H1 (cell line): ENCODE data around the gene PRKN. TPM values are rescaled to one million over a fixed set of nuclear protein-coding genes. Genes with fewer than 3 reads are reported as not detected.

Experiments used
- CTCF ChIA-PET: fragments of 300-600 bp; sonication (Branson Sonifier 250); formaldehyde crosslinking; loops from one replicate; lab custom pipeline; 2021; ENCODE audit not compliant: partially characterized antibody; lab: Charles Lee
- POLR2A ChIA-PET: fragments of 300-600 bp; sonication (Branson Sonifier 250); formaldehyde crosslinking; loops from one replicate; lab custom pipeline; 2021; ENCODE audit warnings: inconsistent platforms; ENCODE audit not compliant: partially characterized antibody; lab: Charles Lee
- DNase-seq, 2 experiments: peaks; one replicate each; pipeline versions ENCODE4 v3.0.0 to v3.0.0-alpha.2; 2010 to 2022; ENCODE audit warnings: low spot score in 2 of 2, low read depth in 1 of 2, mixed read lengths in 1 of 2
- FAIRE-seq: peaks from 2 replicates; lab custom pipeline; 2011; peaks lifted over from hg19 to GRCh38; lab: Jason Lieb, UNC
- H2AFZ ChIP-seq: 2 replicates; pipeline ENCODE4 v1.8.1; 2012; ENCODE audit warnings: low read length, inconsistent platforms
- H2AK5ac ChIP-seq: 2 replicates; pipeline ENCODE4 v1.6.1; 2013; ENCODE audit warnings: low read depth, low read length
- H2BK120ac ChIP-seq: replicated peaks from 2 replicates; pipeline ENCODE3; 2013; ENCODE audit warnings: low read depth, low read length, inconsistent platforms
- H2BK12ac ChIP-seq: 2 replicates; pipeline ENCODE4 v1.6.1; 2013; ENCODE audit warnings: low read depth, low read length
- H2BK15ac ChIP-seq: 2 replicates; pipeline ENCODE4 v1.6.1; 2013; ENCODE audit warnings: low read length
- H2BK20ac ChIP-seq: 2 replicates; pipeline ENCODE4 v1.6.1; 2013; ENCODE audit warnings: low read length
- H2BK5ac ChIP-seq: 2 replicates; pipeline ENCODE4 v1.6.1; 2013; ENCODE audit warnings: low read depth, low read length
- H3K14ac ChIP-seq: 2 replicates; pipeline ENCODE4 v1.6.1; 2013; ENCODE audit warnings: inconsistent platforms; ENCODE audit not compliant: insufficient read length
- H3K18ac ChIP-seq: 2 replicates; pipeline ENCODE4 v1.6.1; 2013; ENCODE audit warnings: low read length; ENCODE audit errors: extremely low read depth
- H3K23ac ChIP-seq: 2 replicates; pipeline ENCODE4 v1.6.1; 2013; ENCODE audit warnings: inconsistent platforms; ENCODE audit not compliant: insufficient read length
- H3K23me2 ChIP-seq: 2 replicates; pipeline ENCODE4 v1.6.1; 2013; ENCODE audit warnings: low read depth, low read length
- H3K27ac ChIP-seq: 2 replicates; pipeline ENCODE4 v1.6.1; 2011; ENCODE audit warnings: low read depth, low read length, inconsistent platforms
- H3K27me3 ChIP-seq, 4 experiments: replicated peaks in 1 of 4; 1 replicate in 1 of 4; 2 replicates in 3 of 4; pipeline versions ENCODE4 v1.6.1 to v1.8.1; 2011 to 2013; ENCODE audit warnings: low read length in 3 of 4, mild to moderate bottlenecking in 3 of 4, inconsistent platforms in 2 of 4, mixed read lengths in 2 of 4, moderate library complexity in 1 of 4; ENCODE audit not compliant: control insufficient read depth in 3 of 4, insufficient read depth in 3 of 4; ENCODE audit errors: extremely low read depth in 1 of 4
- H3K36me3 ChIP-seq, 4 experiments: 2 replicates each; pipeline versions ENCODE4 v1.6.1 to v1.8.1; 2011 to 2013; ENCODE audit warnings: mild to moderate bottlenecking in 4 of 4, low read length in 3 of 4, moderate library complexity in 2 of 4, control low read depth in 1 of 4, inconsistent platforms in 1 of 4; ENCODE audit not compliant: insufficient read depth in 4 of 4, control insufficient read depth in 2 of 4
- H3K4ac ChIP-seq: replicated peaks from 2 replicates; pipeline ENCODE3; 2013; ENCODE audit warnings: low read length, low read depth, mixed read lengths, inconsistent platforms; ENCODE audit not compliant: insufficient read length
- H3K4me1 ChIP-seq, 4 experiments: replicated peaks in 1 of 4; 1 replicate in 1 of 4; 2 replicates in 3 of 4; pipeline versions ENCODE4 v1.6.1 to v1.8.1; 2011 to 2013; ENCODE audit warnings: low read length in 3 of 4, inconsistent platforms in 2 of 4, mixed read lengths in 1 of 4; ENCODE audit not compliant: insufficient read depth in 4 of 4, control insufficient read depth in 3 of 4
- H3K4me2 ChIP-seq, 2 experiments: 2 replicates each; pipeline versions ENCODE4 v1.6.1 to v1.8.1; 2011 to 2013; ENCODE audit warnings: low read depth in 2 of 2, low read length in 2 of 2, control low read depth in 1 of 2, inconsistent platforms in 1 of 2, mild to moderate bottlenecking in 1 of 2; ENCODE audit not compliant: insufficient read depth in 1 of 2
- H3K4me3 ChIP-seq, 4 experiments: fragments of 200-600, 300-600 bp in 1 of 4; sonication (generic), shearing (Covaris generic), sonication (Bioruptor Twin) in 1 of 4; 2 replicates each; pipeline versions ENCODE4 v1.5.1 to v1.8.1; 2011 to 2016; ENCODE audit warnings: low read length in 4 of 4, low read depth in 3 of 4, control low read depth in 2 of 4, inconsistent platforms in 2 of 4, mild to moderate bottlenecking in 2 of 4, mixed read lengths in 1 of 4, moderate library complexity in 1 of 4; ENCODE audit not compliant: insufficient read depth in 2 of 4; ENCODE audit errors: extremely low read depth in 1 of 4
- H3K56ac ChIP-seq: replicated peaks from 2 replicates; pipeline ENCODE3; 2013; ENCODE audit warnings: low read depth, mild to moderate bottlenecking, mixed read lengths, low read length, inconsistent platforms; ENCODE audit not compliant: insufficient read length
- H3K79me1 ChIP-seq: 2 replicates; pipeline ENCODE4 v1.6.1; 2013; ENCODE audit warnings: low read depth, low read length, control low read depth
- H3K79me2 ChIP-seq, 2 experiments: 2 replicates each; pipeline versions ENCODE4 v1.6.1 to v1.8.1; 2012 to 2013; ENCODE audit warnings: low read length in 2 of 2, mild to moderate bottlenecking in 2 of 2, inconsistent platforms in 1 of 2; ENCODE audit not compliant: insufficient read depth in 2 of 2, control insufficient read depth in 1 of 2
- H3K9ac ChIP-seq, 4 experiments: replicated peaks in 1 of 4; 1 replicate in 1 of 4; 2 replicates in 3 of 4; pipeline versions ENCODE4 v1.6.1 to v1.8.1; 2011 to 2013; ENCODE audit warnings: low read depth in 3 of 4, low read length in 3 of 4, control low read depth in 2 of 4, mild to moderate bottlenecking in 2 of 4, moderate library complexity in 2 of 4, inconsistent platforms in 1 of 4; ENCODE audit errors: extremely low read depth in 1 of 4
- H3K9me3 ChIP-seq, 2 experiments: 2 replicates each; pipeline versions ENCODE4 v1.6.1 to v1.8.1; 2012 to 2013; ENCODE audit warnings: mild to moderate bottlenecking in 2 of 2, moderate library complexity in 2 of 2, control low read depth in 1 of 2, inconsistent platforms in 1 of 2, low read depth in 1 of 2, low read length in 1 of 2, mixed read lengths in 1 of 2; ENCODE audit not compliant: insufficient read depth in 2 of 2
- H4K20me1 ChIP-seq, 2 experiments: replicated peaks in 1 of 2; 2 replicates each; pipeline versions ENCODE3 to v1.8.1; 2011 to 2013; ENCODE audit warnings: inconsistent platforms in 2 of 2, low read length in 2 of 2, mild to moderate bottlenecking in 1 of 2; ENCODE audit not compliant: insufficient read depth in 2 of 2, control insufficient read depth in 1 of 2
- H4K5ac ChIP-seq: 2 replicates; pipeline ENCODE4 v1.6.1; 2013; ENCODE audit warnings: low read length, low read depth, mixed read lengths, inconsistent platforms; ENCODE audit not compliant: insufficient read length
- H4K8ac ChIP-seq: 2 replicates; pipeline ENCODE4 v1.8.0; 2013; ENCODE audit warnings: mild to moderate bottlenecking, moderate library complexity, low read length, inconsistent platforms; ENCODE audit not compliant: insufficient read depth; ENCODE audit errors: extremely low read depth
- H4K91ac ChIP-seq: replicated peaks from 2 replicates; pipeline ENCODE3; 2013; ENCODE audit warnings: low read length, mixed read lengths, inconsistent platforms; ENCODE audit not compliant: insufficient read length
- ATF2 ChIP-seq: IDR thresholded peaks from 2 replicates; pipeline ENCODE4 v1.6.1; 2012; ENCODE audit warnings: low read length, inconsistent platforms
- ZNF274 ChIP-seq: IDR thresholded peaks from 2 replicates; pipeline ENCODE4 v1.7.0; 2012; ENCODE audit warnings: low read length, borderline replicate concordance; ENCODE audit errors: extremely low read depth
- WGBS, 2 experiments: shearing (Covaris generic) in 1 of 2; methylation state at CpG; one replicate each; pipeline versions ENCODE4 v1.1.6 to v1.1.7; 2013 to 2015; ENCODE audit warnings: low lambda C conversion rate in 2 of 2, mixed read lengths in 2 of 2, inconsistent platforms in 1 of 2, low coverage in 1 of 2, missing lambda C conversion rate in 1 of 2; ENCODE audit not compliant: insufficient replicate concordance in 2 of 2, insufficient coverage in 1 of 2, insufficient read length in 1 of 2; ENCODE audit errors: extremely low coverage in 1 of 2, missing lambda C conversion rate in 1 of 2; 5-methylcytosine and 5-hydroxymethylcytosine counted together
- polyA plus RNA-seq, 7 experiments: library from polyadenylated mRNA; depleted of rRNA in 3 of 7; stranded (reverse) in 5 of 7; unstranded in 2 of 7; fragments of >200 nt in 5 of 7; fragments of 200-250 nt in 2 of 7; gene quantifications; 1 replicate in 5 of 7; 2 replicates in 1 of 7; 4 replicates in 1 of 7; pipeline versions ENCODE4 v1.2.1 to v1.2.3, GENCODE V29; 2011 to 2013; ENCODE audit warnings: missing spikeins in 2 of 7, mixed read lengths in 2 of 7
- total RNA-seq: library from RNA; stranded (reverse); fragmentation: NEBNext Ultra II Directional; extraction: Animal tissue kit (Norgen Biotek cat#: 25700); gene quantifications from 2 replicates; pipeline ENCODE4 v1.2.1, GENCODE V29; 2021

Gene PRKN
- total and polyA plus RNA-seq, 2 of the 8 experiments (the other 6 are each of a cell fraction or from before 2014, with no cell fraction given) = 0.13 to 0.29 TPM

GRCh38 chr6:161649841-161650240, 1077.7 kb downstream of the PRKN start:
- no peak overlapping the region for H4K8ac ChIP-seq
- H2BK12ac ChIP-seq = no peak overlapping the region
- H3K56ac ChIP-seq = no peak overlapping the region
- H3K14ac ChIP-seq = no peak overlapping the region
- no peaks in the 10 kb centered on the region for H3K36me3 ChIP-seq
- no peaks in the 10 kb centered on the region for H4K20me1 ChIP-seq
- DNase-seq (no peak), FAIRE-seq (no peak)
- no peaks in the 10 kb centered on the region for H3K79me2 ChIP-seq
- ChIA-PET POLR2A (no interaction called here), CTCF (no interaction called here)
- H2BK20ac ChIP-seq = no peak overlapping the region
- no peak overlapping the region for H3K23ac ChIP-seq
- no peak overlapping the region for H2AFZ ChIP-seq
- H3K27ac ChIP-seq = no peak overlapping the region
- H4K91ac ChIP-seq = no peak overlapping the region
- H2BK120ac ChIP-seq = no peak overlapping the region
- H3K9ac ChIP-seq = no peak overlapping the region
- H3K23me2 ChIP-seq = no peaks in the 10 kb centered on the region
- no peak overlapping the region for H2BK15ac ChIP-seq
- no peaks in the 10 kb centered on the region for H3K9me3 ChIP-seq
- H4K5ac ChIP-seq = no peak overlapping the region
- no peak overlapping the region for H3K18ac ChIP-seq
- H3K4me1 ChIP-seq = no peaks in the 10 kb centered on the region
- H3K27me3 ChIP-seq = peaks cover 0 to 1% (median 0%) of the 10 kb centered on the region in 4 experiments; a peak in 1 of 7 replicates
- WGBS, 2 experiments = 94% methylated on average over 4 of the region's 4 CpGs; no CpG with 5 or more reads in 1 of the 2 experiments
- no peak overlapping the region for H2AK5ac ChIP-seq
- no peak overlapping the region for H3K4me2 ChIP-seq
- no peak overlapping the region for H3K4me3 ChIP-seq
- no peaks in the 10 kb centered on the region for H3K79me1 ChIP-seq
- no peak overlapping the region for H2BK5ac ChIP-seq
- H3K4ac ChIP-seq = no peak overlapping the region
- TF ChIP-seq ATF2 (no peak), ZNF274 (no peak)
